Mesenchymal stem cell (in vitro differentiated cells and primary cell): Measurements from ENCODE around the gene HFM1.
A peak's percentile ranks its signal among the peaks of the same experiment; 100 is the strongest.
"Not testable (repeated sequence)": the region's sequence is repeated elsewhere in the genome, so short reads cannot be mapped to it uniquely, and the experiment has no call there.

Source experiments
- DNase-seq: peaks from one replicate; pipeline ENCODE4 v3.0.0-alpha.2; 2013
- H2AFZ ChIP-seq: one replicate; pipeline ENCODE4 v1.6.1; 2013; ENCODE audit warnings: low read depth, mild to moderate bottlenecking, control low read depth, inconsistent platforms, low read length, moderate library complexity
- H2AK5ac ChIP-seq: 2 replicates; pipeline ENCODE4 v1.6.1; 2013; ENCODE audit warnings: low read length, moderate library complexity, mild to moderate bottlenecking, inconsistent platforms; ENCODE audit not compliant: severe bottlenecking
- H2BK120ac ChIP-seq: one replicate; pipeline ENCODE4 v1.6.1; 2013; ENCODE audit warnings: low read depth, mild to moderate bottlenecking, inconsistent platforms, low read length, moderate library complexity
- H2BK12ac ChIP-seq, 2 experiments: one replicate each; pipeline ENCODE4 v1.6.1; 2013; ENCODE audit warnings: inconsistent platforms in 2 of 2, low read length in 2 of 2, mild to moderate bottlenecking in 2 of 2, moderate library complexity in 2 of 2, control low read depth in 1 of 2
- H2BK15ac ChIP-seq: one replicate; pipeline ENCODE4 v1.6.1; 2013; ENCODE audit warnings: mild to moderate bottlenecking, low read depth, inconsistent platforms; ENCODE audit not compliant: poor library complexity, severe bottlenecking
- H2BK5ac ChIP-seq: 2 replicates; pipeline ENCODE4 v1.6.1; 2013; ENCODE audit warnings: low read depth, mild to moderate bottlenecking, low read length, control low read depth, inconsistent platforms; ENCODE audit not compliant: poor library complexity, severe bottlenecking
- H3K14ac ChIP-seq, 2 experiments: one replicate each; pipeline ENCODE4 v1.6.1; 2013; ENCODE audit warnings: inconsistent platforms in 2 of 2, low read length in 2 of 2, control low read depth in 1 of 2, mild to moderate bottlenecking in 1 of 2, moderate library complexity in 1 of 2
- H3K18ac ChIP-seq, 2 experiments: one replicate each; pipeline ENCODE4 v1.6.1; 2013; ENCODE audit warnings: inconsistent platforms in 2 of 2, low read length in 2 of 2, control low read depth in 1 of 2, low read depth in 1 of 2, mild to moderate bottlenecking in 1 of 2
- H3K23ac ChIP-seq, 2 experiments: one replicate each; pipeline ENCODE4 v1.6.1; 2013; ENCODE audit warnings: inconsistent platforms in 2 of 2, low read length in 2 of 2, mild to moderate bottlenecking in 2 of 2, moderate library complexity in 2 of 2, control low read depth in 1 of 2
- H3K27ac ChIP-seq: 2 replicates; pipeline ENCODE4 v1.5.1; 2013; ENCODE audit warnings: mild to moderate bottlenecking, moderate library complexity, low read length, control low read depth, inconsistent platforms; ENCODE audit not compliant: poor library complexity, severe bottlenecking
- H3K27me3 ChIP-seq, 2 experiments: 2 replicates each; pipeline versions ENCODE4 v1.6.1 to v1.7.0; 2013; ENCODE audit warnings: low read length in 2 of 2, mild to moderate bottlenecking in 2 of 2, moderate library complexity in 2 of 2, control low read depth in 1 of 2, inconsistent platforms in 1 of 2; ENCODE audit not compliant: control insufficient read depth in 1 of 2, insufficient read depth in 1 of 2
- H3K36me3 ChIP-seq, 2 experiments: 2 replicates each; pipeline versions ENCODE4 v1.6.1 to v1.7.0; 2013; ENCODE audit warnings: low read length in 2 of 2, control low read depth in 1 of 2, inconsistent platforms in 1 of 2, low read depth in 1 of 2, mild to moderate bottlenecking in 1 of 2; ENCODE audit not compliant: insufficient read depth in 2 of 2, control insufficient read depth in 1 of 2
- H3K4ac ChIP-seq, 2 experiments: one replicate each; pipeline ENCODE4 v1.6.1; 2013; ENCODE audit warnings: inconsistent platforms in 2 of 2, low read length in 2 of 2, mild to moderate bottlenecking in 2 of 2, moderate library complexity in 2 of 2, control low read depth in 1 of 2, low read depth in 1 of 2
- H3K4me1 ChIP-seq: 2 replicates; pipeline ENCODE4 v1.6.1; 2013; ENCODE audit warnings: low read depth, low read length, control low read depth; ENCODE audit not compliant: control insufficient read depth, insufficient read depth
- H3K4me2 ChIP-seq: 2 replicates; pipeline ENCODE4 v1.6.1; 2013; ENCODE audit warnings: low read length, mild to moderate bottlenecking, inconsistent platforms; ENCODE audit not compliant: poor library complexity, severe bottlenecking
- H3K4me3 ChIP-seq, 2 experiments: 2 replicates each; pipeline versions ENCODE4 v1.5.1 to v1.7.0; 2013; ENCODE audit warnings: low read length in 2 of 2, mild to moderate bottlenecking in 2 of 2, control low read depth in 1 of 2, low read depth in 1 of 2; ENCODE audit not compliant: insufficient read depth in 1 of 2
- H3K79me1 ChIP-seq: replicated peaks from 2 replicates; pipeline ENCODE4 v1.6.1; 2013; ENCODE audit warnings: mild to moderate bottlenecking, control low read depth, low read length, inconsistent platforms; ENCODE audit not compliant: poor library complexity, severe bottlenecking
- H3K9ac ChIP-seq: 2 replicates; pipeline ENCODE4 v1.7.0; 2013; ENCODE audit warnings: mild to moderate bottlenecking, low read length, moderate library complexity
- H3K9me3 ChIP-seq: 2 replicates; pipeline ENCODE4 v1.7.0; 2013; ENCODE audit warnings: mild to moderate bottlenecking, low read length; ENCODE audit not compliant: control insufficient read depth
- H4K8ac ChIP-seq: one replicate; pipeline ENCODE4 v1.6.1; 2013; ENCODE audit warnings: inconsistent platforms, mild to moderate bottlenecking, low read length, moderate library complexity
- H4K91ac ChIP-seq: one replicate; pipeline ENCODE4 v1.6.1; 2013; ENCODE audit warnings: mild to moderate bottlenecking, low read length, inconsistent platforms
- WGBS: methylation state at CpG from one replicate; pipeline ENCODE4 v1.1.7; 2013; ENCODE audit warnings: mixed read lengths; 5-methylcytosine and 5-hydroxymethylcytosine counted together

The HFM1 gene

GRCh38 chr1:91286259-91286961 is 118.2 kb downstream of the HFM1 start:
- not testable (repeated sequence) for H3K4me3 ChIP-seq, H3K27ac ChIP-seq, H2BK5ac ChIP-seq, H3K14ac ChIP-seq, H3K27me3 ChIP-seq, H3K4me2 ChIP-seq, DNase-seq, H3K18ac ChIP-seq, H3K36me3 ChIP-seq, H2AFZ ChIP-seq, H2BK120ac ChIP-seq, H3K4ac ChIP-seq, H3K9me3 ChIP-seq, H3K9ac ChIP-seq, H3K79me1 ChIP-seq, H4K91ac ChIP-seq, H3K23ac ChIP-seq, H4K8ac ChIP-seq, H2AK5ac ChIP-seq, H3K4me1 ChIP-seq, H2BK15ac ChIP-seq, H2BK12ac ChIP-seq
- 92% methylated on average over 15 of the region's 19 CpGs for WGBS

GRCh38 chr1:91283421-91283726 is 121.3 kb downstream of the HFM1 start:
- no peak overlapping the region for H2AFZ ChIP-seq
- 92% methylated on average over 2 of the region's 2 CpGs for WGBS
- H3K4me1 ChIP-seq: no peaks in the 10 kb centered on the region
- H3K14ac ChIP-seq: no peak overlapping the region
- no peak overlapping the region for H2BK120ac ChIP-seq
- H3K79me1 ChIP-seq: no peaks in the 10 kb centered on the region
- H3K9ac ChIP-seq: peak overlapping the region; percentile 86
- no peak overlapping the region for H4K8ac ChIP-seq
- no peak overlapping the region for H4K91ac ChIP-seq
- H3K4me3 ChIP-seq: no peak overlapping the region
- H2BK15ac ChIP-seq: no peak overlapping the region
- H3K9me3 ChIP-seq: no peaks in the 10 kb centered on the region
- H3K4me2 ChIP-seq: no peak overlapping the region
- DNase-seq: no peak
- no peak overlapping the region for H2AK5ac ChIP-seq
- H2BK5ac ChIP-seq: no peak overlapping the region
- H3K23ac ChIP-seq: no peak overlapping the region
- H3K27me3 ChIP-seq: no peaks in the 10 kb centered on the region
- H3K36me3 ChIP-seq: no peaks in the 10 kb centered on the region
- peak overlapping the region in 1 of 2 experiments; percentile 2 for H3K18ac ChIP-seq
- no peak overlapping the region for H3K4ac ChIP-seq
- no peak overlapping the region for H3K27ac ChIP-seq
- H2BK12ac ChIP-seq: no peak overlapping the region

DNA sequence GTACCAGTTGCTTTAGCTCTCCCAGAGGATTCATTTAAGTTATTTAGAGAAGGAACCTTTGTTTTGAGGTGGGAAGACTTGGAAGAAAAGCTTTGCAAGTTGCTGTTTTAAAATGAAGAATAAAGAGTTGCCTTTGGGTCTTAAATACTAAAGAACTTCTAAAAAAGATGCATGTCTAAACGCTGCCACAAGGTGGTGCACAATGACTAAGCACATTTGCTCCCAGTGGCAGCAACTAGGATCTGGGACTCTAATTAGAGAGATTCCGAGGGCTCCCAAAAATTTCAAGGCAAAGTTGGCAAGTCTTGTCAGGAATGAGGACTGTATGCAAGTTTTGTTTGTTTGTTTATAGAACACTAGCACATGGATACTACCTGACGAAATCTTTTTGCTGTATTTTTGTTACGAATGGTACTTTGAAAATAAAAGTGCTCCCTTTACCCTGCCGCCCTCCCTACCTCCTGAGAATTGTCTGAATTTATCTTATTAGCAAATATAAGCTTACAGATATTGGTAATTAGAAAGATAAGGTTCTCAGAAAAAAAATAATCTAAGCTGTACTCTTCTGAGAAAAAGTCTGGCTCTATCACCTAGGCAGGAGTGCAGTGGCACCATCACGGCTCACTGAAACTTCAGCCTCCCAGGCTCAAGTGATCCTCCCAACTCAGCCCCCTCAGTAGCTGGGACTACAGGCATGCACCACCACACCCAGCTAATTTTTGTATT is 121.8 kb downstream of the HFM1 start:
- H3K14ac ChIP-seq: no peak overlapping the region

GRCh38 chr1:91281782-91282181 is 122.9 kb downstream of the HFM1 start:
- H3K36me3 ChIP-seq: no peaks in the 10 kb centered on the region
- DNase-seq: no peak
- WGBS: 65% methylated on average over 4 of the region's 6 CpGs

More for the DNA sequence above, 121.8 kb downstream of the HFM1 start:
- H3K27me3 ChIP-seq: no peaks in the 10 kb centered on the region
- H2AK5ac ChIP-seq: no peak overlapping the region
- H2BK12ac ChIP-seq: no peak overlapping the region
- no peak overlapping the region for H3K4ac ChIP-seq
- no peak overlapping the region for H2BK120ac ChIP-seq
- no peak overlapping the region for H4K91ac ChIP-seq
- H3K23ac ChIP-seq: no peak overlapping the region
- DNase-seq: peak; percentile 75
- no peaks in the 10 kb centered on the region for H3K79me1 ChIP-seq
- H3K4me1 ChIP-seq: no peaks in the 10 kb centered on the region
- 53% methylated on average over 4 of the region's 6 CpGs for WGBS
- peak overlapping the region in 1 of 2 experiments; percentile 2 for H3K18ac ChIP-seq
- no peak overlapping the region for H4K8ac ChIP-seq
- H3K27ac ChIP-seq: no peak overlapping the region
- H3K4me2 ChIP-seq: no peak overlapping the region
- no peak overlapping the region for H2BK5ac ChIP-seq
- H2BK15ac ChIP-seq: no peak overlapping the region
- H3K36me3 ChIP-seq: no peaks in the 10 kb centered on the region
- H2AFZ ChIP-seq: no peak overlapping the region
- no peaks in the 10 kb centered on the region for H3K9me3 ChIP-seq
- H3K9ac ChIP-seq: peak overlapping the region; percentile 86
- H3K4me3 ChIP-seq: peak overlapping the region in 1 of 2 experiments; percentile 67

More at GRCh38 chr1:91281782-91282181, 122.9 kb downstream of the HFM1 start:
- H3K27ac ChIP-seq: no peak overlapping the region
- no peak overlapping the region for H3K23ac ChIP-seq
- H2AK5ac ChIP-seq: no peak overlapping the region
- no peak overlapping the region for H2BK12ac ChIP-seq
- H4K91ac ChIP-seq: no peak overlapping the region
- no peak overlapping the region for H2BK5ac ChIP-seq
- no peak overlapping the region for H2BK15ac ChIP-seq
- no peak overlapping the region for H3K4me3 ChIP-seq
- H3K27me3 ChIP-seq: no peaks in the 10 kb centered on the region
- H3K9ac ChIP-seq: no peak overlapping the region
- no peak overlapping the region for H2BK120ac ChIP-seq
- no peaks in the 10 kb centered on the region for H3K79me1 ChIP-seq
- no peaks in the 10 kb centered on the region for H3K9me3 ChIP-seq
- H2AFZ ChIP-seq: no peak overlapping the region
- H3K4me1 ChIP-seq: no peaks in the 10 kb centered on the region
- H3K18ac ChIP-seq: no peak overlapping the region
- H4K8ac ChIP-seq: no peak overlapping the region
- H3K14ac ChIP-seq: no peak overlapping the region
- no peak overlapping the region for H3K4me2 ChIP-seq
- H3K4ac ChIP-seq: no peak overlapping the region
